Heart left ventricle (tissue), 16 donors: Measurements from ENCODE around the gene SOX8. TPM values are rescaled to one million over a fixed set of nuclear protein-coding genes. Genes with fewer than 3 reads are reported as not detected.

ENCODE experiments used
- ATAC-seq, 4 donors: fragments of 200-7000 bp; cut with Tn5 transposase; one replicate each; pipeline ENCODE4 v1.9.1; 2020 to 2022; ENCODE audit warnings: moderate library complexity in 4 of 4, mild to moderate bottlenecking in 3 of 4, moderate number of reproducible peaks in 1 of 4
- DNase-seq, 5 donors: peaks; one replicate each; pipeline ENCODE4 v3.0.0-alpha.2; 2020
- H3K27ac ChIP-seq, 12 donors: fragments of 200-600 bp; sonication (generic) in 4 of 12; one replicate each; pipeline versions ENCODE4 v1.5.0 to v1.8.0; 2016 to 2022; ENCODE audit warnings: mild to moderate bottlenecking in 2 of 12
- H3K27me3 ChIP-seq, 9 donors: fragments of 200-600 bp; sonication (generic) in 2 of 9; one replicate each; pipeline versions ENCODE4 v1.5.1 to v1.8.0; 2016 to 2022; ENCODE audit warnings: mild to moderate bottlenecking in 3 of 9
- H3K36me3 ChIP-seq, 9 donors: fragments of 200-600 bp; sonication (generic) in 2 of 9; one replicate each; pipeline versions ENCODE4 v1.5.0 to v1.8.0; 2018 to 2022; ENCODE audit warnings: mild to moderate bottlenecking in 2 of 9
- H3K4me1 ChIP-seq, 12 donors: fragments of 200-600 bp; sonication (generic) in 4 of 12; one replicate each; pipeline versions ENCODE4 v1.5.0 to v1.8.0; 2016 to 2022; ENCODE audit warnings: mild to moderate bottlenecking in 3 of 12
- H3K4me3 ChIP-seq, 12 donors: fragments of 200-600 bp; sonication (generic) in 4 of 12; one replicate each; pipeline versions ENCODE4 v1.5.0 to v1.8.0; 2017 to 2022; ENCODE audit warnings: mild to moderate bottlenecking in 9 of 12, moderate library complexity in 4 of 12
- H3K9me3 ChIP-seq, 12 donors: fragments of 200-600 bp; sonication (generic) in 4 of 12; one replicate each; pipeline versions ENCODE4 v1.5.0 to v1.8.0; 2016 to 2022; ENCODE audit warnings: mild to moderate bottlenecking in 1 of 12
- POLR2A ChIP-seq, 2 donors: fragments of 450-650 bp; IDR thresholded peaks; one replicate each; pipeline ENCODE4 v1.6.1; 2017; ENCODE audit warnings: antibody characterized with exemption in 2 of 2, mild to moderate bottlenecking in 2 of 2, moderate library complexity in 2 of 2
- WGBS, 4 donors: extraction: QIAGEN DNeasy Blood & Tissue Kit in 2 of 4; methylation state at CpG; one replicate each; pipeline versions ENCODE4 v1.1.5 to v1.1.7; 2013 to 2018; 5-methylcytosine and 5-hydroxymethylcytosine counted together
- intact Hi-C, 10 donors: fragments of 100-400 bp; cut with DNase I; formaldehyde crosslinking; loops; one replicate each; pipeline versions ENCODE4 v1.11.1 to v1.14.2; 2022
- polyA plus RNA-seq, 2 donors: library from polyadenylated mRNA; stranded (reverse); fragments of 200-250 nt; gene quantifications; one replicate each; pipeline ENCODE4 v1.2.3, GENCODE V29; 2013
- total RNA-seq, 9 donors: library from RNA; depleted of rRNA in 2 of 9; stranded (reverse); fragments of >200 nt in 2 of 9; fragmentation: NEBNext Ultra II Directional in 3 of 9; extraction: Animal tissue kit (Norgen Biotek cat#: 25700) in 3 of 9; gene quantifications; one replicate each; pipeline versions ENCODE4 v1.1.0 to v1.2.4, GENCODE V29; 2016 to 2023
- TF ChIP-seq, protein P1 (sequence below), 12 donors: fragments of 200-600 bp; sonication (generic) in 4 of 12; IDR thresholded peaks; one replicate each; pipeline versions ENCODE4 v1.5.0 to v1.8.0; 2018 to 2022; ENCODE audit warnings: antibody characterized with exemption in 12 of 12, mild to moderate bottlenecking in 5 of 12
- donor health status: ischemic (EF 13 %, LVEDD 7.1; RV severe dilation, severe dysfunction).
- donor health status: healthy with polysubstance abuse.
- donor health status: DM: no; HTN: yes; CAD: no.
- donor health status: DM: no; HTN: no; CAD: no.
- donor health status: ischemic (EF 25% LVEDD 6.9; RV normal size, moderate dysfunction).
- donor health status: ischemic (EF 25% LVEDD 5.7; RV mildly dilated, moderate dysfunction).
- donor health status: healthy.
- donor health status: DM: yes; HTN: yes; CAD: no.
- donor health status: ischemic (EF 35%, LVEDD 5.7; RV mildly dilated, moderate dysfunction).
- donor health status: nonischemic (EF 11% LVEDD 7.7; RV severe dilation, severe dysfunction).
- donor health status: DM: yes; HTN: yes; CAD: no.
- donor health status: PGD.
- donor health status: ischemic (EF 29% LVEDD 5.4; RV normal size, mild dysfunction).
- donor health status: nonischemic (EF 23%, LVEDD 6.1; RV moderate dilation, normal function).

Gene SOX8
- total and polyA plus RNA-seq, 11 donors, result 0.44 to 1.3 (median 0.77) TPM

DNA sequence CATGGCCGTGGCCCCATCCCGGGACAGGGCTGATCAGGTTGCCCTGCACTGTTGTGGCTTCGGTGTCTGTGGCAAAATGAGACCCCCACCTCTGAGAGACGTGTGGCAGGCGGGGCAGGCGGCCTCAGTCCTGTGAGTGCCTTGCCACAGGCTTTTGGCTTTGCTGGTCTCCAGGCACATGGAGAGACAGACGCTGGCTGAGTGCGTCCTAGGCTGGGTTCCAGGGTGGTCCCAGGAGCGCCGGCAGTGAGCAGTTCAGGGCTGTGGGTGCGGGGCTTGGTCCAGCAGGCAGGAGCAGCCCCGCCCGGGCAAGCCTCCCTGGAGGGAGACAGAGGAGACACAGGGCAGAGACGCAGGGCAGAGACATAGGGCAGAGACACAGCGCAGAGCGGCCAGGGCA lies 29.2 kb downstream of the SOX8 start:
- peaks cover 0 to 9% (median 0%) of the 10 kb centered on the region in 12 donors for H3K4me1 ChIP-seq
- no peaks in the 10 kb centered on the region for H3K36me3 ChIP-seq
- no peak overlapping the region for H3K27ac ChIP-seq
- DNase-seq, result no peak
- no peak overlapping the region for H3K4me3 ChIP-seq
- H3K9me3 ChIP-seq, result no peaks in the 10 kb centered on the region
- 70 to 80% (median 76%) methylated on average over 15 to 16 of the region's 16 CpGs for WGBS, 4 donors
- H3K27me3 ChIP-seq, result peaks cover 0 to 36% (median 0%) of the 10 kb centered on the region in 9 donors
- intact Hi-C loops, result no loop called here
- TF ChIP-seq POLR2A (IDR thresholded peaks at IDR 0.05), result no peak
- TF ChIP-seq, protein P1, sequence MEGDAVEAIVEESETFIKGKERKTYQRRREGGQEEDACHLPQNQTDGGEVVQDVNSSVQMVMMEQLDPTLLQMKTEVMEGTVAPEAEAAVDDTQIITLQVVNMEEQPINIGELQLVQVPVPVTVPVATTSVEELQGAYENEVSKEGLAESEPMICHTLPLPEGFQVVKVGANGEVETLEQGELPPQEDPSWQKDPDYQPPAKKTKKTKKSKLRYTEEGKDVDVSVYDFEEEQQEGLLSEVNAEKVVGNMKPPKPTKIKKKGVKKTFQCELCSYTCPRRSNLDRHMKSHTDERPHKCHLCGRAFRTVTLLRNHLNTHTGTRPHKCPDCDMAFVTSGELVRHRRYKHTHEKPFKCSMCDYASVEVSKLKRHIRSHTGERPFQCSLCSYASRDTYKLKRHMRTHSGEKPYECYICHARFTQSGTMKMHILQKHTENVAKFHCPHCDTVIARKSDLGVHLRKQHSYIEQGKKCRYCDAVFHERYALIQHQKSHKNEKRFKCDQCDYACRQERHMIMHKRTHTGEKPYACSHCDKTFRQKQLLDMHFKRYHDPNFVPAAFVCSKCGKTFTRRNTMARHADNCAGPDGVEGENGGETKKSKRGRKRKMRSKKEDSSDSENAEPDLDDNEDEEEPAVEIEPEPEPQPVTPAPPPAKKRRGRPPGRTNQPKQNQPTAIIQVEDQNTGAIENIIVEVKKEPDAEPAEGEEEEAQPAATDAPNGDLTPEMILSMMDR (IDR thresholded peaks at IDR 0.05), result no peak
- ATAC-seq, result no peak

DNA sequence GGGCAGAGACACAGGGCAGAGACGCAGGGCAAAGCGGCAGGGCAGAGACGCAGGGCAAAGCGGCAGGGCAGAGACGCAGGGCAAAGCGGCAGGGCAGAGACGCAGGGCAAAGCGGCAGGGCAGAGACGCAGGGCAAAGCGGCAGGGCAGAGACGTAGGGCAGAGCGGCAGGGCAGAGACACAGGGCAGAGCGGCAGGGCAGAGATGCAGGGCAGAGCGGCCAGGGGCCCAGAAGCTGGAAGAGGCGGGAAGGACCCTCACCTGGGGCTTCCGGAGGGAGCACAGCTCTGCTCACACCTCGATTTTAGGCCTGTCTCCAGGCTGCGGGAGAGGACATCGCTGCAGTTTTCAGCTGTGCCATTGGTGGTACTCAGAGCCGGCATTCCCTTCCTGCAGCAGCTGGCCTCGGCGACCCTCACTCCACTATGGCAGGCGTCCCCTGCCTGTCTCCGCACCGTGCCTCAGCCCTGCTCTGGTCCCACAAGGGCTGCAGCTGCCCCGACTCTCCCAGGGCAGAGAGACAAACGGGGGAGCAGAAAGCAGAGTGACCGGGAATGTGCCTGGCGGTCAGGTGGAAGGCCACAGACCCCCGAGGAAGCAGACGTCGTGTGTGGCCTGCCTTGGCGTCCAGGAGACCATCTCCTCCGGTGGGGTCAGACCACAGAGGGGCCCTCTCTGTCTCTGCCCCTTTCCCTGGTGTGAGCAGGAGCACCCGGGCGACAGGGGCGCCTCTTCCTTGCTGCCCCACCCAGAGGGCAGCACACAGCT lies 29.9 kb downstream of the SOX8 start:
- 71 to 85% (median 80%) methylated on average over 35 to 37 of the region's 37 CpGs for WGBS, 4 donors
- no peak for DNase-seq

DNA sequence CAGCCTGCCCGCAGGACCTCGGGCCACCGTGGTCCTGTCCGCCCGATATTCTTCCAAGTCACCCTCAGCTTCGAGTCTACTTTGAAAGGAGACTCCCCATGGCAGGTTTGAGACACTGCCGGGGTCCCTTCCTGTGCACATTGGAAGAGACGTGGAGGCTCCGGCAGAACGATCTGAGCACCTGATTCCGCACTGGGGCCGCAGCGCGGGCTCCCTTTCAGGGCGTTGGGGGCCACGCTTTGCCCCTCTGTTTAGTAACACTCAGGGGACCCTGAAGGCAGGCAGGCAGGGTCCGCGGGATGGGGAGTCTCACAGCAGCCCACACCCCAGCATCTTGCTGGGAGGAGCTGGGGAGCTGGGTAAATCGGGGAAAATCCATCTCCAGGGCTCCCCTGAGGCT lies 30.6 kb downstream of the SOX8 start:
- DNase-seq (no peak), ATAC-seq (no peak)
- TF ChIP-seq, protein P1 (IDR thresholded peaks at IDR 0.05), result no peak
- no peak for TF ChIP-seq POLR2A (IDR thresholded peaks at IDR 0.05)
- no peak overlapping the region for H3K27ac ChIP-seq
- WGBS, 4 donors, result 82 to 88% (median 87%) methylated on average over 13 to 19 of the region's 19 CpGs
- H3K4me1 ChIP-seq, result peaks cover 0 to 9% (median 0%) of the 10 kb centered on the region in 12 donors
- no peaks in the 10 kb centered on the region for H3K9me3 ChIP-seq
- intact Hi-C loops, result no loop called here
- peaks cover 0 to 33% (median 0%) of the 10 kb centered on the region in 9 donors for H3K27me3 ChIP-seq
- H3K36me3 ChIP-seq, result no peaks in the 10 kb centered on the region
- H3K4me3 ChIP-seq, result no peak overlapping the region

More for the DNA sequence above, 29.9 kb downstream of the SOX8 start:
- intact Hi-C loops, result no loop called here
- peaks cover 0 to 9% (median 0%) of the 10 kb centered on the region in 12 donors for H3K4me1 ChIP-seq
- no peak for ATAC-seq
- H3K9me3 ChIP-seq, result no peaks in the 10 kb centered on the region
- no peak overlapping the region for H3K4me3 ChIP-seq
- H3K36me3 ChIP-seq, result no peaks in the 10 kb centered on the region
- H3K27me3 ChIP-seq, result peaks cover 0 to 36% (median 0%) of the 10 kb centered on the region in 9 donors
- H3K27ac ChIP-seq, result no peak overlapping the region
- TF ChIP-seq POLR2A (IDR thresholded peaks at IDR 0.05), result no peak
- TF ChIP-seq, protein P1 (IDR thresholded peaks at IDR 0.05), result no peak

DNA sequence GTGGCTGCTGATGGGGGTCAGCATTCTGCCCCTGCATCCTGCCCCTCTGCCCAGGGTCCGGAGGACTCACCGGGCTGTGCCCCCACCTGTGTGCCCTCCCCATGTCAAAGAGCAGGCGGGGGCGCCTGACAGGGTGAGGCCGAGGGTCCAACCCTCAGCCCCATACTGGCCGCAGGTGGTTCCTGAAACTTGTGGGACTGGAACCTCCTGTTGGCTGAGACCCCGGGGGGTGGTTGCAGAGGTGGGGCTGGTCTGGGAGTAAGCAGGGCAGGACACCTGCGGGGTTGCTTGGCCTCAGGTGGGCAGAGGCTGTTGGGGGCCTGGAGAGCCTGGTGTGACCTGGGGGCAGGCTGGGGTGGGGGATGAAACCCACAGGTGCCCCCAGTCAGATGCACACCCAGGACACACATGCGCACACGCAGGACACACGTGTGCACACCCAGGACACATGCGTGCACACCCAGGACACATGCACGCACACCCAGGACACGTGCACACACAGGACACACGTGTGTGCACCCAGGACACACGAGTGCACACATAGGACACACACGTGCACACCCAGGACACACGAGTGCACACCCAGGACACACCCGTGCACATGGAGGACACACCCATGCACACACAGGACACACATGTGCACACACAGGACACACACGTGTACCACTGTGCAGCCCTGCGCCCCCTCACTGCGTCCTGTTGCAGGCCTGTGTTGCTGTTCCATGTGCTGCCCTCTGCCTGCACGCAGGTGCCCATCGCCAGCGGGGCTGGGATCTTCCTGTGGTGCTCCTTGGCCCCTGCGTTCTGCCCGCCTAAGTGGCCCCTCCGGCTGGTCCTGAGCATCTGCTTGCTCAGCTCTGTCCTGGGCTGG lies 31.4 kb downstream of the SOX8 start:
- DNase-seq, result no peak
- no peak for ATAC-seq
- no peaks in the 10 kb centered on the region for H3K9me3 ChIP-seq
- H3K4me3 ChIP-seq, result no peak overlapping the region
- H3K27me3 ChIP-seq, result peaks cover 0 to 25% (median 0%) of the 10 kb centered on the region in 9 donors
- TF ChIP-seq POLR2A (IDR thresholded peaks at IDR 0.05), result no peak
- TF ChIP-seq, protein P1 (IDR thresholded peaks at IDR 0.05), result no peak
- H3K36me3 ChIP-seq, result no peaks in the 10 kb centered on the region
- peaks cover 0 to 9% (median 0%) of the 10 kb centered on the region in 12 donors for H3K4me1 ChIP-seq
- no peak overlapping the region for H3K27ac ChIP-seq
- intact Hi-C loops, result no loop called here
- 78 to 92% (median 88%) methylated on average over 18 to 28 of the region's 28 CpGs for WGBS, 4 donors
